ENCODE results near the gene MYRIP.

- TF ChIP-seq POLR2A (IDR thresholded peaks at IDR 0.05; ENCODE audit: low read depth, low read length) (no peak), POU2F2 (IDR thresholded peaks at IDR 0.05; ENCODE audit: low read depth, low read length) (no peak), POLR2AphosphoS5 (IDR thresholded peaks at IDR 0.05; ENCODE audit: low read depth, low read length) (no peak)
Measured at GRCh38 chr3:40207796-40208195, 398.4 kb downstream of the MYRIP start.

Measured in GM12891 (cell line).